Ramos (cell line): ENCODE data around the gene TRAF4.
"Not testable (repeated sequence)": the region's sequence is repeated elsewhere in the genome, so short reads cannot be mapped to it uniquely, and the experiment has no call there.

Experiments used
- in situ Hi-C: fragments of 300-500 bp; cut with MboI; formaldehyde crosslinking; loops from one replicate; pipeline ENCODE4 v1.14.3; 2022; ENCODE audit warnings: low sequenced_read_pairs; ENCODE audit not compliant: unreplicated experiment

Gene TRAF4

DNA sequence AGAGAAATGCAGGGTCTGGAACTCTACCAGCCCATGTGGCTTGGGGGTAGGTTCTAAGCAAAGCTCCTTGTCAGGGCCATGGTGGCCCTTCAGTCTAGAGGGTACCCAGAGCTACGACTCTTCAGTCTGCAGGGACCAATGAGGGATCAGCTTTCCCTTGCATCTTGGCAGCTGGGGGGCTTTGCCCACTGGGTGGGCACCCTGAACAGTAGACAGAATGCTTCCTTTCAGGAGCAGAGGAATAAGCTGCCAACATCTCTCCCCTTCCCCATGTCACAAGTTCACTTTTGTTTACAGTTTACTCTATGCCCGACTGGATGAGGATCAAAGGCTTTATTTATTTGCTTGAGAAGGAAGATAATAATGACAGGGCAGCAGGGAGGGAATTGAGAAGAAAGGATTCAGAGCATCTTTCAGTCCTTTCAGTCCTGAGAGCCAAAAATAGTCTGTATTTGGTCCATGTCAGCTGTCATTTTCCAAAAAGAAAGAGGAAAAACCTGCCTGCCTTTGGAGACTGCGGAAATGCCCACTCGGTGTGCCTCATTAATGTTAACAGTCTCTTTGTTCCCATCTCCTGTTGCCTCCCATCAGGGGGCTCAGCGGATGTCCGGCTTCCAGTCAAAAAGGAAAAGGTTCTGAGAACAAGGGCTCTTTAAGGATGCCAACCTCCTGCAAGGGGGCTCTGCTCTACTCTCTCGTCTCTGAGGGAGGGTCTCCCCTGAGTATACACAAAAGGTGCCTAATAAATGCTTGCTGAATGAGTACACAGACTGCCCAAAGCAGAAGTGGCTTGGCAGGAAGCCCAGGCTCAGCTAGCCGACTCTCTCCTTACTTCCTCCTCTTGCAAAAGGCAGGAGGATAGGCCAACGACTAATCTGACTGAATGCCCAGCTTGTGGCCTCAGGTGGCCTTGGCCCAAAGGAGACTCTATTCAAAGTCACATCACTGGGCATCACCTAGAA is 17.1 kb downstream of the TRAF4 start:
- in situ Hi-C loops = no loop called here

DNA sequence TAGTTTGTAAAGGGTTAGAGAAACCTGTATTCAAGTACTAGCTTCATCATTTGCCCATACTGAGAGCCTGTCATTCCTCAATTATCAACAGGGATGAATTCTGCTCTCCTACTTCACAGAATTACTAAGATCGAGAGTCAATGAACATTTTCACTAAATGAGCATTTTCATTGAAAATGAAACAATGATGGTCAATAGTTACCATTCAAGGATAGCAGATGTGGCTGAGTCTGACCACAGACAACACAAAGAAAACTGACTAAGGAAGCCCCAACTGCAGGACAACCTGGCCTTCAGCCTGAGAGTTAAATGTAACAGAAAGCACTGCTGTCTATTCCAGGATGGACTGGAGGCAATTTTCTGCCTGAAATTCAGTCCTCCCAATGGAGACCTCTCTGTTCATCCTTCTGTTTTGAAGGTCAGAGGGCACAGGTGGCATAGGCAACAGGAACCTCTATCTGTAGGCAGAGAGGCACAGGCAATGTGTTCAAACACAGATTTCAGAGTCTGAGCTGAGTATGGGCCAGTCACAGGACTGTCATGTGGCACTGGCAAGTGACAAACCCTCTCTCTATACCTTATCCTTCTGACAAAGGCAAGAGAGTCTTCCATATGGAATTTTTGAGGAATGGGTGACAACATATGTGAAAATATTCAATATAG is 19.5 kb downstream of the TRAF4 start:
- in situ Hi-C loops = no loop called here

DNA sequence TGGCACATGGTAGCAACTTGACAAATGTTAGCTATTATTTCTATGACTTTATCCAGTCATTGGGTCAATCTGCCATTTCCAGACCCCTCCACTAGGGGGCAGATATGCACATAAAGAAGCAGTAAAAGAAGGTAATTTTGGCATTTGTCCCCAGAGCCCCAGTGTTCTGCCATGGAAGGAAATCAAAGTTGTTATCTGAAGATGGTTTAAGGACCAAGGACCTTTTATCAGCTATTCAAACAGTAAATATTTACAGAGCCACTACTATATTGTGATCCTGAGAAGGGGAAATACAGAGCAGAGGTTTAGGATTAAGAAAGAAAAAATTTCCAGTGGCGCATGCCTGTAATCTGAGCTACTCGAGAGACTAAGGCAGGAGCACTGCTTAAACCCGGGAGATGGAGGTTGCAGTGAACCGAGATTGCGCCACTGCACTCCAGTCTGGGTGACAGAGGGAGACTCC is 20.0 kb downstream of the TRAF4 start:
- in situ Hi-C loops = no loop called here

DNA sequence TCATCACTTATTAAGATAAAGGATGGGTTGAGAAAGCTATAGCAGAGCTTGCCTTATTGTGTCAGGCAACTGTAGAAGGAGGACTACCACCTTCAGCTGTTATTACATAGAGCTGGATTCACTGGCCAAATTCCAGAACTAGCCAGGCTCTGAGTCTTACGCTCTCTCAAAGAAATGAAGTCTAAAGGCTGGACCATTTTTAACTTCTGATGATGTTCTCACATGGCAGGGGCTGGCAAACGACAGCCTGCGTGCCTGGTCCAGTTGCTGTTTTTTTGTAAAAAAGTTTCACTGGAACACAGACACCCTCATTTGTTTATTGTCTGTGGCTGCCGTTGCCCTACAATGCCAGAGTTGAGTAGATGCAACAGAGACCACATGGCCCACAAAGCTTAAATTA is 21.2 kb downstream of the TRAF4 start:
- in situ Hi-C loops = no loop called here

DNA sequence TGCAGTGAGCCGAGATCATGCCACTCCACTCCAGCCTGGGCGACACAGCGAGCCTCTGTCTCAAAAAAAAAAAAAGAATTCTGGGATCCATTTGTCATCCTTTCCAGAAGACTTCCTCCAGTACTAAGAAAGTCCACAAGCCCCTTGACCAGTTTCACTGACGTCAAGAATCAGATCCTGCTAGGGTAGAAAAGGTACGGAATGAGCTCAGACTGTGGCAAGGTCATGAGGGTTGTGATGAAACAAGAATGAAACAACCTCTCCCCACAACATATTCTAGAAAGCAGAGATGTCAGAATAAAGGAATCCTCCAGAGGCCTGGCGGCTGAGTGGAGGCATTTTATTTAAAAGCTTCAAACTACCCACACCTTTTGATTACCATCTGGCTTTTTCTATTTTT is 29.9 kb downstream of the TRAF4 start:
- in situ Hi-C loops = no loop called here

DNA sequence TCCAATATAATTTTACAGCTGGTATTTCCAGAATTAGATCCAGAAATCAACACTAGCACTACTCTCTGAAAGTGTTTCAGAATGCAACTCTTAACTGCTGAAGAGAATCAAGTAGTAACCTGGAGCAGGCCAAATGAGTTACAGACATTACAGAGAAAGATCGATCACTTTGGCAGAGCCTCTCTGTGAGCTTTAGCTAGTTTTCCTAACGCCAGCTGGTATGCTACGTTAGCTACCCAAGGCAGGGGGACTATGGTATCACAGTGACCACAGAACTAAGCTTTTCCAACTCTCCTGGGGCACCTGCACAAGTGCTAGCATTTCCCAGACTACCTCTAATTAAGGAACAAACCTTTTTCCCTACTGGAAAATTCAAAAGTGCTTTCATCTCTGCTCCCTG is 30.4 kb downstream of the TRAF4 start:
- in situ Hi-C loops = no loop called here

DNA sequence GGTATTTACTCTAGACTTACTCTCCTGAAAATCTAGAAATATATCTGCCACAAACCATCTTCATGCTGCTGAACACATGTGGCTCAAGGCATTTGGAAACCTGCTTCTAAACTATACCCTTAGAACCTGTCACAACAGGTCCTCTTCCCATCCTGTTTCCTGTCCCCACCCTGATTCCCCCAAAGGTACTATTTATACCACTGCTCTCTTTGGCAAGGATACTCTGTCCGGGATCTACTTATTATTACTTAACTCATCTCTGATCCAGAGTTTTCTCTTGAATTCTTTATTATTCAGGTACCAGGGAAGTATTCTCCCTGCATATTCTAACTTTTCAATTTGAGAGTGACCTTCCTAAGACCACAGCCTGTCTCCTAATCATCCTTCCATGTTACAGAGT is 33.4 kb downstream of the TRAF4 start:
- in situ Hi-C loops = no loop called here

DNA sequence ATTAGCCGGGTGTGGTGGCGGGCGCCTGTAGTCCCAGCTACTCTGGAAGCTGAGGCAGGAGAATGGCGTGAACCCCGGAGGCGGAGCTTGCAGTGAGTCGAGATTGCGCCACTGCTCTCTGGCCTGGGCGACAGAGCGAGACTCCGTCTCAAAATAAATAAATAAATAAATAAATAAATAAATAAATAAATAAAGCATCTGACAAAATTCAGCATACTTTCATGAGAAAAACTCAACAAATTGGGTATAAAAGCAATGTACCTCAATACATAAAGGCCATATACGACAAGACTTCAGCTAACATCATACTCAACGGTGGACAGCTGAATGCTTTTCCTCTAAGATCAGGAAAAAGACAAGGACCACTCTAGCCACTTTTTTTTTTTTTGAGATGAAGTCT is 35.8 kb downstream of the TRAF4 start:
- in situ Hi-C loops = not testable (repeated sequence)

DNA sequence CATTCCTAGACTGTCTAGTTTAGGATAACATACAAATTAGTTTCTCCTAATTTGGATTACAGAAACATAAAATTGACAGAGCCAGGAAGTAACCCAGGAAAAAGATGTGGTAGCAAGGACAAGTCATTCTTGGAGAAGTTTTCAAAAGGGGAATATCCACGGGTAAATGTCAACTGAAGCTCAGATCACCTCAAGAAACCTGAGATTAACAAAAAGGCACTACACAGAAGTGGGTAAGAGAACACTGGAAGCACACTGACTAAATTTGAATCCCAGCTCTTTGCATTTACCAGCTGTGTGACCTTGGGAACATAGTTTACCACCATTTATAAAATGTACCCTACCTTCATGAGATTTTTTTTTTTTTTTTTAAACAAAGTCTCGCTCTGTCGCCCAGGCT is 39.4 kb downstream of the TRAF4 start:
- in situ Hi-C loops = no loop called here

DNA sequence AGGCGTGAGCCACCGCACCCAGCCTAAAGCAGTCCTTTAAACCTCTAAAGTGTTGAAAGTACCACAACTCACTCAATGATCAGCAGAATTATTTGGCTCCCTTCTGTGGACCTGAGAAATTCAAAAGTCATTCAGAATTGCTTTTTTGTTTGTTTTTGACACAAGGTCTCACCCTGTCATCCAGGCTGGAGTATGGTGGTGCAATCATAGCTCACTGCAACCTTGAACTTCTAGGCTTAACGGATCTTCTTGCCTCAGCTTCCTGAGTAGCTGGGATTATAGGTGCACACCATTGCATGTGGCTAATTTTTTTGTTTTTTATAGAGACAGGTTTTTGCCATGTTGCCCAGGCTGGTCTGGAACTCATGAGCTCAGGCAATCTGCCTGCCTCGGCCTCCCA is 44.3 kb downstream of the TRAF4 start:
- in situ Hi-C loops = no loop called here

DNA sequence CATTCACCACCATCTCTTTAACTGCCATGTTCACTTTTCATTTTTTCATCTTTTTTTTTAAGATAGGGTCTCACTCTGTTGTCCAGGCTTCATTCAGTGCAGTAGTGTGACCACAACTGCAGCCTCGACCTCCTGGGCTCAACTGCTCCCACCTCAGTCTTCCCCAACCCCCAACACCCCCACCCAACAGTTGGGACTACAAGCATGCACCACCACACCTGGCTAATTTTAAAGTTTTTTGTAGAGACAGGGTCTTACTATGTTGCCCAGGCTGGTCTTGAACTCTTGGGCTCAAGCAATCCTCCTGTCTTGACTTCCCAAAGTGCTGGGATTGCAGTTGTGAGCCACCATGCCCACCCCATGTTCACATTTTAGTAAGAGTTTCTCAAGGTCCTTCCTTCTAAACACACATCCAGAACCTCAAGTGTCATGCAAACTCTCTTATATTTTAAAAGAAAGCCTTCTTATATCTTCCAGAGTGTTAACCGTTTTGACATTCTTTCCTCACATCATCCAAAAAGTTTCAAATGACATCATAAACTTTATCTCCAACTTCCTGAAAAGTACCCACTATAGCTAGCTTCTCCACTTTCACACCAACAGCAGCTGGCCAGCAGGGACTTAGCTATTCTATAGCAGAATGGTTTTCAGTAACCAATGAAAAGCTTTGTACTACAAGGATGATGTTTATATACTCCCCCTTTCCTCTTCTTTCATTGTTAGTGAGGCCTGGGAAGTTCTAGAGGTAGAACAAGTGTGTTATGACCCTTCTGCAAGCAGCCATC is 49.3 kb downstream of the TRAF4 start:
- in situ Hi-C loops = loop anchor here (10.0 kb wide), 1 partner anchor 62 kb away; the partner anchor contains the start of gene ERAL1

DNA sequence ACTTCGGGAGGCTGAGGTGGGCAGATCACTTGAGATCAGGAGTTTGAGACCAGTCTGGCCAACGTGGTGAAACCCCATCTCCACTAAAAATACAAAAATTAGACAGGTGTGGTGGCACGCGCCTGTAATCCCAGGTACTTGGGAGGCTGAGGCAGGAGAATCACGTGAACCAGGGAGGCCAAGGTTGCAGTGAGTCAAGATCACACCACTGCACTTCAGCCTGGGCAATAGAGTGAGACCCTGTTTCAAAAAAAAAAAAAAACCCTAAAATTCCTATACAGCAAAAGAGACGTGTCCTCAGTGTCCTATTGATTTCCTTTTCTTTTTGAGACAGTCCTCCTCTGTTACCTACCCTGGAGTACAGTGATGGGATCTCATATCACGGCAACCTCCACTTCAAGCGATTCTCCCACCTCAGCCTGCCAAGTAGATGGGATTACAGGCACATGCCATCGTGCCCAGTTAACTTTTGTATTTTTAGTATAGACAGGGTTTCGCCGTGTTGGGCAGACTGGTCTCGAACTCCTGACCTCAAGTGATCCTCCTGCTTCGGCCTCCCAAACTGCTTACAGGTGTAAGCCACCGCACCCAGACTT is 51.1 kb downstream of the TRAF4 start:
- in situ Hi-C loops = loop anchor here (10.0 kb wide), 1 partner anchor 60 kb away; the partner anchor contains the start of gene ERAL1

DNA sequence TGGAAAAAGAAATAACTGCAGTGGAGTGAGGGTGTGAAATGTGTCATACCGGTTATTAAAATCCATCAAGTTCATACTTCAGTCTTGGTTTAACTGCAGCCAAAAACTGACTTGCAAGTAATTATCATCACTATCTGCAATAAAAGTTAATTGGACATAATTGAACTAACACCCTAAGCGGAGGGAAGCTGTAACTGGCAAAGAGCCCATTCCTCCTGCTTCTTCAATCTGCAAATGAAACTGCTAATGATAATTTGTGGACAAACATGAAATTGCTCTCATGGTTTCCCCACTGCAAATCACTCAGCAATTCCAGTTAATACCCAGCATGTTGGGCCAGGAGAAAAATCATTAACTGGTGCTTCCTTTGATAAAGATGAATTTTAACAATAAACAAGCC is 52.3 kb downstream of the TRAF4 start:
- in situ Hi-C loops = loop anchor here (10.0 kb wide), 1 partner anchor 59 kb away; the partner anchor contains the start of gene ERAL1
